Ramos (cell line): ENCODE measurements around the gene NUP133.
"Not testable (repeated sequence)": the region's sequence is repeated elsewhere in the genome, so short reads cannot be mapped to it uniquely, and the experiment has no call there.

Experiments used
- in situ Hi-C: fragments of 300-500 bp; cut with MboI; formaldehyde crosslinking; loops from one replicate; pipeline ENCODE4 v1.14.3; 2022; ENCODE audit warnings: low sequenced_read_pairs; ENCODE audit not compliant: unreplicated experiment

Gene NUP133

GRCh38 chr1:229507951-229508822, at the start of gene NUP133:
Gene NUP133, minus strand, starts transcription at chr1:229508341. Its CDS starts 92 bp downstream, at chr1:229508249.
- in situ Hi-C loops = no loop called here

- in situ Hi-C loops = no loop called here
Observed at GRCh38 chr1:229557200-229557850, 49.2 kb upstream of the NUP133 start.

- in situ Hi-C loops = no loop called here
Observed at GRCh38 chr1:229554886-229555621, 46.9 kb upstream of the NUP133 start.

- in situ Hi-C loops = no loop called here
Observed at GRCh38 chr1:229553621-229554130, 45.5 kb upstream of the NUP133 start.

GRCh38 chr1:229552732-229553131, 44.6 kb upstream of the NUP133 start:
- in situ Hi-C loops = no loop called here

GRCh38 chr1:229550812-229551567, 42.8 kb upstream of the NUP133 start:
- in situ Hi-C loops = no loop called here

GRCh38 chr1:229547542-229547941, 39.4 kb upstream of the NUP133 start:
- in situ Hi-C loops = no loop called here

- in situ Hi-C loops = no loop called here
Observed at GRCh38 chr1:229544587-229544986, 36.4 kb upstream of the NUP133 start.

- in situ Hi-C loops = no loop called here
Observed at GRCh38 chr1:229539863-229540506, 31.8 kb upstream of the NUP133 start.

- in situ Hi-C loops = no loop called here
Observed at GRCh38 chr1:229538945-229539344, 30.8 kb upstream of the NUP133 start.

GRCh38 chr1:229537894-229538293, 29.8 kb upstream of the NUP133 start:
- in situ Hi-C loops = no loop called here

- in situ Hi-C loops = no loop called here
Observed at GRCh38 chr1:229536982-229537381, 28.8 kb upstream of the NUP133 start.

GRCh38 chr1:229535230-229535629, 27.1 kb upstream of the NUP133 start:
- in situ Hi-C loops = no loop called here

- in situ Hi-C loops = no loop called here
Observed at GRCh38 chr1:229531326-229531725, 23.2 kb upstream of the NUP133 start.

GRCh38 chr1:229529639-229530038, 21.5 kb upstream of the NUP133 start:
- in situ Hi-C loops = no loop called here

- in situ Hi-C loops = no loop called here
Observed at GRCh38 chr1:229526695-229527094, 18.6 kb upstream of the NUP133 start.

GRCh38 chr1:229523052-229523451, 14.9 kb upstream of the NUP133 start:
- in situ Hi-C loops = no loop called here

GRCh38 chr1:229514578-229515275, 6.6 kb upstream of the NUP133 start:
- in situ Hi-C loops = no loop called here

- in situ Hi-C loops = not testable (repeated sequence)
Observed at GRCh38 chr1:229511625-229512024, 3.5 kb upstream of the NUP133 start.
